GM06990 (cell line): ENCODE data around the gene CD200R1L.

Source experiments
- DNase-seq: peaks from one replicate; pipeline ENCODE4 v3.0.0-alpha.2; 2011; ENCODE audit not compliant: insufficient read length; ENCODE audit errors: extremely low read depth
- H3K27me3 ChIP-seq: replicated peaks from 2 replicates; pipeline ENCODE4 v1.6.0; 2011; ENCODE audit warnings: low read length; ENCODE audit not compliant: control insufficient read depth, insufficient read depth
- H3K36me3 ChIP-seq: 2 replicates; pipeline ENCODE4 v1.5.1; 2011; ENCODE audit warnings: low read length; ENCODE audit not compliant: control insufficient read depth, insufficient read depth
- H3K4me3 ChIP-seq: replicated peaks from 2 replicates; pipeline ENCODE4 v1.5.1; 2011; ENCODE audit warnings: low read depth, mild to moderate bottlenecking, control low read depth, low read length
- CTCF ChIP-seq: IDR thresholded peaks from 2 replicates; pipeline ENCODE4 v1.5.1; 2011; ENCODE audit warnings: low read length, control low read depth, mild to moderate bottlenecking, inconsistent platforms; ENCODE audit not compliant: insufficient read depth, poor library complexity, severe bottlenecking

Gene CD200R1L

GRCh38 chr3:112769286-112769978 lies 77.2 kb downstream of the CD200R1L start:
- no peaks in the 10 kb centered on the region for H3K27me3 ChIP-seq
- H3K4me3 ChIP-seq, result no peak overlapping the region
- no peak for TF ChIP-seq CTCF
- no peaks in the 10 kb centered on the region for H3K36me3 ChIP-seq
- DNase-seq, result no peak

- Histone ChIP-seq H3K4me3 (no peak overlapping the region), H3K27me3 (no peaks in the 10 kb centered on the region), H3K36me3 (no peaks in the 10 kb centered on the region)
- TF ChIP-seq CTCF, result no peak
- DNase-seq, result no peak
Observed at GRCh38 chr3:112767777-112768176, 78.9 kb downstream of the CD200R1L start.

GRCh38 chr3:112767177-112767576 lies 79.5 kb downstream of the CD200R1L start:
- peak; percentile 29 for DNase-seq
- Histone ChIP-seq H3K27me3 (no peaks in the 10 kb centered on the region), H3K36me3 (no peaks in the 10 kb centered on the region), H3K4me3 (no peak overlapping the region)
- no peak for TF ChIP-seq CTCF
